Mammary microvascular endothelial cell (primary cell): Measurements from ENCODE around the gene SYNC. TPM values are rescaled to one million over a fixed set of nuclear protein-coding genes. Genes with fewer than 3 reads are reported as not detected.

Experiments
- total RNA-seq: library from RNA; depleted of rRNA; stranded (reverse); fragments of >200 nt; gene quantifications from 2 replicates; pipeline ENCODE4 v1.2.3, GENCODE V29; 2015

The SYNC gene
- total RNA-seq: 6.3 and 10.6 TPM in 2 replicates

DNA sequence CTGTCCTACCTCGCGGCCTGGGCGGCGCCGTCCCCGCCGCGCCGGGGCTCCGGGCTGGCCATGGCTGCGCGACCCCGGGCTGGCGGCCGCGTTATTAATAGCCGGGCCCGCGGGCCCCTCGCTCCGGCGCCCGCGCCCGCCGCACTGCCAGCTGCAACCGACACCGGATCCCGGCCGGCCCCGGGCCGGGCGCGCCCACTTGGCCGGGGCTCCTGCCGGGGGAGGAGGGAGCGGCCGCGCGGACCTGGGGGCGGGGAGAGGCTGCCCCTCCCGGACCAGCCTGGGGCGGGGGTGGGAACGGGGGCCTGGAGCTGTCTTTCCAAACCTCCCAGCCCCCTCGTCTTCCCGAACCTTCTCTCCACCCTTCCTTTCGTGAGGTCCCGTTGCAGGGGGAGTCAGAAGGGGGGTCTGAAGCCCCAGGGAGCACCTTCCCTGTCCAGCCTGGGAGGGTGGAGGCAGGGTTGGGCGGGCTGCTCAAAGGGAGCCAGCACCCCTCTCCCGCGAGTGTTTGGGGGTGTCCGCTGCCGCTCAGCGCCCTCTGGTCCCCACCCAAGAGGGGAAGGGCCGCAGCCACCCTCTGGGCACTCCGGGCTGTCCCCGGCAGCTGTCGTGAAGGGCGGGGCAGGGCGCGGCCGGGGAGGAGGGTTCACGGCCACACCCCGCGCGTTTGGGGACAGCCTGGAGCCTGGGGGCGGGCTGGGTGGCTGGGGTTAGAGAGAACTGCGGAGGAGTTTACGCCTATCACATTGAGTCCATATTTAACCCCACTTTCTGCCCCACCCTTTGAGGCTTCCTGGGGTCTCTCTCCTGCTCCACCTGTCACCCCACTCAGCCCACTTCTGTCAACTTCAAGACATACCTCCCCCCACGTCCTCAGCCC, at the start of gene SYNC:
Gene SYNC (minus strand): TSS at position 172 of the 880 bp plus-strand sequence. CDS start 110 bp downstream, at position 62.

GRCh38 chr1:32650752-32651460, 51.7 kb downstream of the SYNC start, which contains the start of gene RBBP4:
RBBP4 (plus strand) TSS chr1:32651208; CDS start chr1:32651307, 99 bp downstream.

DNA sequence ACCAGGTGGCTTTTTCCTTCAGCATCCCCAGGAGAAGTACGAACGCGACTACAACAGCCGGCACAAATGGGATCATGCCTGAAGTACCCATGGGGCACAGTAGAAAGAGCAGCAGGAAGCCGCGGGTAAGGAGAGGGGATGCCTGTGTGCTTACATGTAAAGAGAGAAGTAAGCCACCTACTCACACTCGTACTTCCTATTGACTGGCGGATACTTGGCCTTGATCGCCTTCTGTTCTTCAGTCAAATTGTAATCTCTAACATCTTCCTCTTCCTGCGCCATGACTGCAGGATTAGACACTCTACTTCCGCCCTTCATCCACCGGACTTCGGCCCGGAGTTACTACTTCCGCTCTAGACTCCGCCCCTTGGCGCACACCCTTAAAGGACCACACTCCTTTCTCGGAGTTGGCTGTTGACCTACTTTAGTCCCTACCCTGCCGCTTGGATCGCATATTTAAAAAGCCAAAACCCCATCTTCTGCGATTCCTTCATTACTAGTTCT, 52.3 kb downstream of the SYNC start, which contains the start of gene ZBTB8OS:
Gene ZBTB8OS (minus strand): TSS at position 303 of the 504 bp plus-strand sequence. CDS start 21 bp downstream, at position 282.

Other genes with a start within 250 kb of the SYNC start
- gene ZBTB8B, start 237.7 kb downstream of the SYNC start, total RNA-seq: under 0.01 TPM in 1 of 2 replicates, not detected in the other
- gene ZBTB8A, start 163.3 kb downstream of the SYNC start, total RNA-seq: 3.0 and 3.7 TPM in 2 replicates
- 37.9 and 39.6 TPM in 2 replicates for gene ZBTB8OS, start 52.2 kb downstream of the SYNC start, total RNA-seq
- gene RBBP4, start 51.6 kb downstream of the SYNC start, total RNA-seq: 113 and 117 TPM in 2 replicates
- gene YARS1, start 114.6 kb upstream of the SYNC start, total RNA-seq: 98.2 and 111 TPM in 2 replicates
- 14.8 and 16.4 TPM in 2 replicates for gene S100PBP, start 114.9 kb upstream of the SYNC start, total RNA-seq
- 0.07 TPM in 1 of 2 replicates, not detected in the other for gene FNDC5, start 168.1 kb upstream of the SYNC start, total RNA-seq
- gene HPCA, start 183.7 kb upstream of the SYNC start, total RNA-seq: not detected in 2 replicates
- 29.4 and 31.1 TPM in 2 replicates for gene TMEM54, start 198.6 kb upstream of the SYNC start, total RNA-seq